Astrocyte (in vitro differentiated cells and primary cell): ENCODE results near the gene MAD2L1BP. TPM values are rescaled to one million over a fixed set of nuclear protein-coding genes. Genes with fewer than 3 reads are reported as not detected.
A peak's percentile ranks its signal among the peaks of the same experiment; 100 is the strongest.

Experiments
- DNase-seq: peaks from one replicate; pipeline ENCODE4 v3.0.0-alpha.2; 2010; ENCODE audit warnings: low read depth
- FAIRE-seq: peaks from 2 replicates; lab custom pipeline; 2011; peaks lifted over from hg19 to GRCh38; lab: Jason Lieb, UNC
- H2AFZ ChIP-seq: 2 replicates; pipeline ENCODE4 v1.6.0; 2012; ENCODE audit warnings: low read depth, low read length, inconsistent platforms
- H3K27ac ChIP-seq: 2 replicates; pipeline ENCODE4 v1.5.1; 2011; ENCODE audit warnings: low read depth, low read length, inconsistent platforms
- H3K27me3 ChIP-seq: 2 replicates; pipeline ENCODE4 v1.6.0; 2011; ENCODE audit warnings: low read length, inconsistent platforms; ENCODE audit not compliant: insufficient read depth
- H3K36me3 ChIP-seq: 2 replicates; pipeline ENCODE4 v1.5.1; 2011; ENCODE audit warnings: low read length, inconsistent platforms; ENCODE audit not compliant: insufficient read depth
- H3K4me1 ChIP-seq: 2 replicates; pipeline ENCODE4 v1.5.1; 2011; ENCODE audit warnings: low read length, inconsistent platforms; ENCODE audit not compliant: insufficient read depth
- H3K4me2 ChIP-seq: 2 replicates; pipeline ENCODE4 v1.6.0; 2012; ENCODE audit warnings: low read length, inconsistent platforms
- H3K4me3 ChIP-seq: 2 replicates; pipeline ENCODE4 v1.5.1; 2011; ENCODE audit warnings: low read depth, mild to moderate bottlenecking, low read length, inconsistent platforms; ENCODE audit not compliant: insufficient read depth
- H3K79me2 ChIP-seq: 2 replicates; pipeline ENCODE4 v1.6.0; 2012; ENCODE audit warnings: mild to moderate bottlenecking, low read length, inconsistent platforms; ENCODE audit not compliant: insufficient read depth
- H3K9ac ChIP-seq: 2 replicates; pipeline ENCODE4 v1.6.0; 2012; ENCODE audit warnings: mild to moderate bottlenecking, low read length, inconsistent platforms
- H3K9me3 ChIP-seq: 2 replicates; pipeline ENCODE4 v1.5.1; 2012; ENCODE audit warnings: low read depth, mild to moderate bottlenecking, low read length, inconsistent platforms; ENCODE audit not compliant: insufficient read depth
- H4K20me1 ChIP-seq: 2 replicates; pipeline ENCODE4 v1.6.0; 2012; ENCODE audit warnings: low read length, inconsistent platforms; ENCODE audit not compliant: insufficient read depth
- H3K27ac Mint-ChIP-seq: one replicate; pipeline ENCODE4 v1.8.0; 2021; ENCODE audit warnings: mild to moderate bottlenecking, mixed read lengths; ENCODE audit not compliant: unreplicated experiment
- H3K27me3 Mint-ChIP-seq: one replicate; pipeline ENCODE4 v1.8.0; 2021; ENCODE audit warnings: low read depth, mixed read lengths; ENCODE audit not compliant: unreplicated experiment
- H3K36me3 Mint-ChIP-seq: one replicate; pipeline ENCODE4 v1.8.0; 2021; ENCODE audit warnings: low read depth, mixed read lengths; ENCODE audit not compliant: unreplicated experiment
- H3K4me1 Mint-ChIP-seq: one replicate; pipeline ENCODE4 v1.8.0; 2021; ENCODE audit warnings: low read depth, mixed read lengths; ENCODE audit not compliant: unreplicated experiment
- H3K4me3 Mint-ChIP-seq: one replicate; pipeline ENCODE4 v1.8.0; 2021; ENCODE audit warnings: mild to moderate bottlenecking, moderate library complexity, mixed read lengths; ENCODE audit not compliant: unreplicated experiment
- H3K9me3 Mint-ChIP-seq: one replicate; pipeline ENCODE4 v1.8.0; 2021; ENCODE audit warnings: mild to moderate bottlenecking, mixed read lengths; ENCODE audit not compliant: unreplicated experiment
- CTCF ChIP-seq: IDR thresholded peaks from 2 replicates; pipeline ENCODE4 v1.5.1; 2011; ENCODE audit warnings: low read depth, mild to moderate bottlenecking, inconsistent platforms, low read length, moderate library complexity; ENCODE audit not compliant: insufficient read depth
- EZH2 ChIP-seq: IDR thresholded peaks from 2 replicates; pipeline ENCODE4 v1.6.1; 2012; ENCODE audit warnings: mild to moderate bottlenecking, low read length, inconsistent platforms; ENCODE audit not compliant: insufficient read depth
- total RNA-seq: library from RNA; stranded (reverse); gene quantifications from 2 replicates; pipeline ENCODE4 v1.2.1, GENCODE V29; 2021

Gene MAD2L1BP
- total RNA-seq, 1 donor from 2014 or later: 32.2 TPM

- Mint-ChIP-seq H3K27ac (no peak overlapping the region), H3K9me3 (no peaks in the 10 kb centered on the region), H3K27me3 (no peaks in the 10 kb centered on the region), H3K36me3 (peaks cover 18% of the 10 kb centered on the region), H3K4me3 (no peak overlapping the region), H3K4me1 (peaks cover 23% of the 10 kb centered on the region)
- H2AFZ ChIP-seq: no peak overlapping the region
- no peaks in the 10 kb centered on the region for H3K27me3 ChIP-seq
- DNase-seq: no peak
- no peak overlapping the region for H3K9ac ChIP-seq
- no peak overlapping the region for H3K27ac ChIP-seq
- no peak overlapping the region for H3K4me2 ChIP-seq
- H4K20me1 ChIP-seq: peaks cover 82% of the 10 kb centered on the region
- H3K4me1 ChIP-seq: peaks cover 8% of the 10 kb centered on the region
- no peak for TF ChIP-seq EZH2
- no peak for TF ChIP-seq CTCF
- FAIRE-seq: no peak
- no peaks in the 10 kb centered on the region for H3K9me3 ChIP-seq
- no peak overlapping the region for H3K4me3 ChIP-seq
- peaks cover 68% of the 10 kb centered on the region for H3K79me2 ChIP-seq
- peaks cover 12% of the 10 kb centered on the region for H3K36me3 ChIP-seq
Measured at GRCh38 chr6:43682724-43683429, 47.2 kb downstream of the MAD2L1BP start.

DNA sequence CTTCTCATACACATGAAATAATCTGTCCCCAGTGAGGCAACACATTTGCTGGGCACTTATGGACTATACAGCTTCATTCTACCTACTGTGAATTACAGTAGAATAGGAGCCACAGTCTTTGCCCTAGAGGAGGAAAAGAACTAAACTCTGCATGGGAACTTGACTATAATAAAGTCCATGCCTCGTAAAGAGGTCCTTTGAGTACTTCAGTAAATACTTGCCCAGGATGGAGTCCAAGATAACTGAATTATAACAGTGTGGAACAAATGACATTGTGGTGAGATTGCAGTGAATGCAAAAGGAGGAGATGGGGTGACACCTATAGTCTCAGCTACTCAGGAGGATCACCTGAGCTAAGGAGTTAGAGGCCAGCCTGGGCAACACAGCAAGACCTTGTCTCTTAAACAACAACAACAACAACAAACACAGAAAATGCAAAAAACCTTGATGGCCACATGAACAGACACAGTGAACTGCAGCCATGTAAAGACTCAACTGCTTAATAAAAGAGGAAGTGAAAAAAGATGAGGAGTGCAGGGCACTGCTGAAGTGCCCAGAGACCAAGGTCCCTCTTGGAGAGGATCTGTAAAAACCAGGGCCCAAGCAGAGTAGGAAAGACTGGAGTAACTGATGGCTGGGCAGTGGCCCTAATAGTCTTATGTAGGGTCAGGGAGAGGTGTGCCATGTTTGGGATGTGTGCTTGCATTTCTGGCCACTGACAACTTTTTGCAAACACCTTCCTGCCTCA lies 48.2 kb downstream of the MAD2L1BP start:
- H3K4me2 ChIP-seq: no peak overlapping the region
- no peaks in the 10 kb centered on the region for H3K9me3 Mint-ChIP-seq
- H3K36me3 Mint-ChIP-seq: peaks cover 11% of the 10 kb centered on the region
- no peak for DNase-seq
- H3K27ac ChIP-seq: no peak overlapping the region
- no peak overlapping the region for H2AFZ ChIP-seq
- H3K27me3 ChIP-seq: no peaks in the 10 kb centered on the region
- H3K4me1 Mint-ChIP-seq: peaks cover 26% of the 10 kb centered on the region
- no peaks in the 10 kb centered on the region for H3K27me3 Mint-ChIP-seq
- peaks cover 13% of the 10 kb centered on the region for H3K4me1 ChIP-seq
- TF ChIP-seq CTCF (no peak), EZH2 (no peak)
- H3K9ac ChIP-seq: no peak overlapping the region
- no peak overlapping the region for H3K27ac Mint-ChIP-seq
- H3K9me3 ChIP-seq: no peaks in the 10 kb centered on the region
- H4K20me1 ChIP-seq: peaks cover 76% of the 10 kb centered on the region
- H3K79me2 ChIP-seq: peaks cover 73% of the 10 kb centered on the region
- H3K4me3 ChIP-seq: no peak overlapping the region
- FAIRE-seq: no peak
- H3K4me3 Mint-ChIP-seq: no peak overlapping the region
- H3K36me3 ChIP-seq: peaks cover 6% of the 10 kb centered on the region

- FAIRE-seq (no peak), DNase-seq (no peak)
- peaks cover 45% of the 10 kb centered on the region for H4K20me1 ChIP-seq
- peaks cover 62% of the 10 kb centered on the region for H3K79me2 ChIP-seq
- peak overlapping the region; percentile 56 for H3K27ac ChIP-seq
- H3K9me3 ChIP-seq: no peaks in the 10 kb centered on the region
- Mint-ChIP-seq H3K27me3 (no peaks in the 10 kb centered on the region), H3K4me3 (peak overlapping the region; percentile 98), H3K9me3 (no peaks in the 10 kb centered on the region), H3K36me3 (no peaks in the 10 kb centered on the region), H3K4me1 (peaks cover 21% of the 10 kb centered on the region), H3K27ac (peak overlapping the region; percentile 95)
- peaks cover 13% of the 10 kb centered on the region for H3K4me1 ChIP-seq
- peak overlapping the region; percentile 98 for H3K4me2 ChIP-seq
- TF ChIP-seq CTCF: no peak
- no peak for TF ChIP-seq EZH2
- peak overlapping the region; percentile 94 for H3K9ac ChIP-seq
- no peaks in the 10 kb centered on the region for H3K36me3 ChIP-seq
- H3K4me3 ChIP-seq: peak overlapping the region; percentile 97
- H2AFZ ChIP-seq: peak overlapping the region; percentile 99
- no peaks in the 10 kb centered on the region for H3K27me3 ChIP-seq
Measured at GRCh38 chr6:43687079-43687436, 51.4 kb downstream of the MAD2L1BP start.
